SH-SY5Y (cell line): Measurements from ENCODE around the gene TMIGD3.

Experiments used
- GATA2 ChIP-seq: IDR thresholded peaks from 2 replicates; pipeline ENCODE4 v1.6.1; 2011; ENCODE audit warnings: mild to moderate bottlenecking, low read depth, low read length
- GATA3 ChIP-seq: IDR thresholded peaks from 2 replicates; pipeline ENCODE4 v1.6.1; 2011; ENCODE audit warnings: low read depth, mild to moderate bottlenecking, low read length, moderate library complexity

Gene TMIGD3

DNA sequence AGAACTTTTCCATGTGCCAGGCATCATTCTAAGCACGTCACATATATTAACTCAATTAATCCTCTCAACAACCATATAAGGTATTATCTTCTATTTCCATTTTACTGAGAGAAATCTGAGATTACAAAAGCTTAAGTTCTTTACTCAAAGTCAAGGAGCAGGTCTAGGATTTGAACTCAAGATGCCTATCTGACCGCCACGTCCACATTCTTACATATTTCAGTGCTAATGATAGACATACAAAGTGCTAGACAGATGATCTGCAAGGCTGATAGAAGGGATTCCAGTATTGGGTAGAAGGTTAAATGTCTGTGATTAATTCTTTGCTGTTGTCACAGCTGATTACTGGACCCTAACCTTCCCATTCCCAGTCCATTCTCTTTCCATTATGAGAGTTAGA is 49.7 kb downstream of the TMIGD3 start:
- no peak for TF ChIP-seq GATA3
- TF ChIP-seq GATA2 = no peak

- TF ChIP-seq GATA2 (no peak), GATA3 (no peak)
These were observed 50.9 kb downstream of the TMIGD3 start for GRCh38 chr1:111452581-111452980.

GRCh38 chr1:111450185-111450584 is 53.2 kb downstream of the TMIGD3 start:
- TF ChIP-seq GATA2 = no peak
- no peak for TF ChIP-seq GATA3

GRCh38 chr1:111449703-111450017 is 53.8 kb downstream of the TMIGD3 start:
- TF ChIP-seq GATA2 (no peak), GATA3 (no peak)

GRCh38 chr1:111448918-111449702 is 54.3 kb downstream of the TMIGD3 start, which contains the start of the genes ATP5PB and WDR77:
ATP5PB (plus strand) TSS chr1:111449464; CDS start chr1:111449542, 78 bp downstream.
WDR77 (minus strand) TSS chr1:111449256; CDS start chr1:111449169, 87 bp downstream.
- TF ChIP-seq GATA2 (no peak), GATA3 (no peak)

- no peak for TF ChIP-seq GATA3
- no peak for TF ChIP-seq GATA2
These were observed 54.9 kb downstream of the TMIGD3 start for GRCh38 chr1:111448482-111448917.

DNA sequence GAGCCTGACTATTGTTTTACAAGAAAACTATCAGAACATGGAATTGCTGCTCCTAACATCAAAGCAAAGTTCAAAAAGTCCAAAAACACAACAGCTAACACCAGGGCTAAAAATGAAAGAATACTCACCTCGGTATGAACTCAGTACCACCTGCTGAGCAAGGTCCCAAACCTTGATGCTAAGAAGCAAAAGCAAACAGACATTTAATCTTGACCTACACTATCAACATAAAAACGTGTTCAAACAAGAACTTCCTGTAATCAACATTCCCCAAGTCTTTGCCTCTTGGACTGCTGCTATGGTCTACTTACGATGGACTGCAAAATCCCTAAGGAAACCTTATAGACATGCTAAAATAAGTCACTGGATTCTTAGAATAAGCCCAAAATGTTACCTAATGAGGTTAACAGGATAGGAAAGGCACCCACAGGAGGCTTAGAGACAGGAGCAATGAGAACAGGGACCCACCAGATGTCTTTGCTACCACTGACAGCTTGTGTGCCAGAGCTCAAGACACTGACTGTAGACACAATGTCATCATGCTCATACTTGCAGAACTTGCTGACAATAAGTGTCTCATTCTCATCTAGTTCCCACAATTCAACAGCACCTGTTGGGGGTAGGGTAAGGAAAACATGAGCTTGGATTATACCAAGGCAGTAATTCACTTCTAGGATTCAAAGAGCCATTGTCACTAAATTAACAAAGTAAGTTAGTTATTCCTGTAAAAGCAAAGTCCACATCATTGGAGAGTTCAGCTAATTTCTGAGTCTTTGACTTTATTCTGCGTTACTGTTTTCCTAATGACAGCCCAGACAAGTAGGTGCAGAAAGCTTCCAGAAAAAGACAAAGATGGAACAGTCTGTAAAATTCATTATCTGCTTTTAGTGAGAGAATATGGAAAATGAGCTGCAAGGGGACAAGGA is 56.2 kb downstream of the TMIGD3 start:
- TF ChIP-seq GATA3 (no peak), GATA2 (no peak)

GRCh38 chr1:111446546-111446945 is 56.9 kb downstream of the TMIGD3 start:
- TF ChIP-seq GATA3 (no peak), GATA2 (no peak)

GRCh38 chr1:111444031-111444430 is 59.4 kb downstream of the TMIGD3 start:
- no peak for TF ChIP-seq GATA2

DNA sequence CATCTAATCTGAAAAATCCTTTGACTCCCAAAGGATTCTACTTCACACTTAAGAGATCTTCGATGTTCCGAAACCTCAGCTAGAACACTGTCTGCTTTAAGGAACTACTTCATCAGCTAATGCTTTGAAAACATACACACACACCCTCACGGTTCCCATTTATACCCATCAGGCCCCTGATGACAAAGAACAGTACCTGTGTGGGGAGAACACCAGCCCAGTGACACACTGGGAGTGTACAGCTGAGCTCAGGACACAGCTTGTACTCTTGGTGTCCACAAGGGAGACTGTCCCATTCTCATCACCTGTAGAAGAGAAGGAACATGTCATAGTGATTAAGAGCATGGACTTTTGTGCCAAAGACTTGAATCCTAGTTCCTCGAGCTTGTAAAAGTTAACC is 61.0 kb downstream of the TMIGD3 start:
- TF ChIP-seq GATA2 = no peak
- no peak for TF ChIP-seq GATA3

- TF ChIP-seq GATA2 (no peak), GATA3 (no peak)
These were observed 61.8 kb downstream of the TMIGD3 start for GRCh38 chr1:111441573-111442192.

DNA sequence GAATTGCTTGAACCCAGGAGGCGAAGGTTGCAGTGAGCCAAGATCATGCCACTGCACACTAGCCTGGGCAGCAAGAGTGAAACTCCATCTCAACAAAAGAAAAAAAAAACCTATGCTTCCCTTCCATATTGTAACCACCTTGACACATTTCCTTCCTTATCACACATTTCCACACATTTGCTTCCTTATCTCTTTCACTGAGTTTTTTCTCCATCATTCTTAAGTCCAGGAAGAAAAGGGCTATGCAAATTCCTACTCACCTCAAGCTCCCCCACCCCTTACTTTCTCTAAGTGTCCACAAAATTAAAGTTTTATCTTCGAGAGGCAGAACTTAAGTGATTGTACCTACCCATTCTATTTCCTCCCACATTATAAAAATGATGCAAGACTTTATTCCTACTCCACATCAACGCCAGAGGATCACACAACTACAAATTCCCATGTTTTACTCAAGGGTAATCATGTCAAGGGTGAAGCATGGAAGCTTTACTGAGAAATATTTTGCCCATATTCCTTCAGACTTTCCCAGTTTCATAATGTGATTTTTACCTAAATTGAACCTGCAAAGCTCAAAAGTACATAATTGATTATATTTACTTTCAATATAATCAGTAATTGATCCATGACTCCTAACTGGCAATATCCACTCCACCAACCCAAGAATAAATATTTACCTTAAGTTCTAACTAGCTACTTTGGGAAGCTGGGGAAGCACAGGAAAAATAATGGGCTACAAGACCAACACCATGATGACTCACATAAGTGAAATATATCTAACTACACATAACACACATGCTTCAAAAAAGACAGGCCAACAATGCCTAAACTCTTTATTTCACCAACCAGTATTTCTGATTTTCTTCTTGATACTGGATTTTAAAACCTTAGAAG is 63.7 kb downstream of the TMIGD3 start:
- no peak for TF ChIP-seq GATA2
- no peak for TF ChIP-seq GATA3

GRCh38 chr1:111436726-111437125 is 66.7 kb downstream of the TMIGD3 start:
- TF ChIP-seq GATA2 = no peak
- no peak for TF ChIP-seq GATA3
